GM12878 (cell line): Measurements from ENCODE around the gene SLC25A45. TPM values are rescaled to one million over a fixed set of nuclear protein-coding genes. Genes with fewer than 3 reads are reported as not detected.

Source experiments
- BCLAF1 ChIP-seq: fragments of 450-650 bp; IDR thresholded peaks from 2 replicates; pipeline ENCODE4 v1.6.1; 2017; ENCODE audit warnings: antibody characterized with exemption, mild to moderate bottlenecking, moderate library complexity
- BHLHE40 ChIP-seq, 2 experiments: fragments of 450-650 bp in 1 of 2; IDR thresholded peaks; 2 replicates each; pipeline ENCODE4 v1.6.1; 2011 to 2017; ENCODE audit warnings: low read depth in 2 of 2, borderline replicate concordance in 1 of 2, improper control_type of control experiment in 1 of 2, low read length in 1 of 2, mild to moderate bottlenecking in 1 of 2
- BRCA1 ChIP-seq: IDR thresholded peaks from 2 replicates; pipeline ENCODE4 v1.6.1; 2011; ENCODE audit warnings: low read depth, low read length, improper control_type of control experiment
- CHD4 ChIP-seq: fragments of 200-600 bp; sonication (generic); IDR thresholded peaks from 2 replicates; pipeline ENCODE4 v1.6.1; 2016; ENCODE audit warnings: mild to moderate bottlenecking
- FOXK2 ChIP-seq: fragments of 450-650 bp; IDR thresholded peaks from 2 replicates; pipeline ENCODE4 v1.6.1; 2017; ENCODE audit warnings: mild to moderate bottlenecking, moderate library complexity
- HSF1 ChIP-seq: fragments of 150-350 bp; IDR thresholded peaks from 2 replicates; pipeline ENCODE4 v1.6.1; 2014; ENCODE audit warnings: mild to moderate bottlenecking, low read depth, low read length
- MEF2A ChIP-seq: IDR thresholded peaks from 2 replicates; pipeline ENCODE4 v1.6.1; 2011; ENCODE audit warnings: low read depth, mild to moderate bottlenecking, low read length, moderate library complexity; ENCODE audit not compliant: insufficient read depth
- NR2C1 ChIP-seq: fragments of 450-650 bp; IDR thresholded peaks from 2 replicates; pipeline ENCODE4 v1.6.1; 2017; ENCODE audit warnings: antibody characterized with exemption, mild to moderate bottlenecking, moderate library complexity
- RCOR1 ChIP-seq: conservative IDR thresholded peaks from 2 replicates; pipeline ENCODE4 v1.6.1; 2012; ENCODE audit warnings: low read depth, low read length, improper control_type of control experiment
- RUNX3 ChIP-seq: IDR thresholded peaks from 2 replicates; pipeline ENCODE4 v1.6.1; 2012; ENCODE audit warnings: low read length, inconsistent platforms
- SMAD5 ChIP-seq: IDR thresholded peaks from 2 replicates; pipeline ENCODE4 v1.6.1; 2016; ENCODE audit warnings: antibody characterized with exemption, low read depth
- SREBF2 ChIP-seq: IDR thresholded peaks from 2 replicates; pipeline ENCODE4 v1.6.1; 2012; ENCODE audit warnings: mild to moderate bottlenecking, low read length
- SUPT20H ChIP-seq: IDR thresholded peaks from 2 replicates; pipeline ENCODE4 v1.6.1; 2011; ENCODE audit warnings: low read depth, mild to moderate bottlenecking, low read length, moderate library complexity, borderline replicate concordance; ENCODE audit not compliant: control insufficient read depth
- YY1 ChIP-seq: IDR thresholded peaks from 2 replicates; pipeline ENCODE4 v1.6.1; 2011; ENCODE audit warnings: low read depth, mild to moderate bottlenecking, low read length
- ZNF274 ChIP-seq: IDR thresholded peaks from one replicate; pipeline ENCODE4 v1.8.0; 2011; ENCODE audit not compliant: insufficient read length, insufficient read depth
- polyA plus RNA-seq, 11 experiments: library from polyadenylated mRNA; depleted of rRNA in 4 of 11; unstranded in 6 of 11; stranded (reverse) in 5 of 11; fragments of >200 nt; fragmentation: Nextera tagmentation in 4 of 11; fragmentation: Illumina TruSeq in 1 of 11; extraction: Ambion mirVana in 4 of 11; extraction: Trizol in 1 of 11; gene quantifications; 1 replicate in 1 of 11; 2 replicates in 10 of 11; pipeline versions ENCODE4 v1.2.1 to v1.2.3, GENCODE V29; 2011 to 2016; ENCODE audit warnings: inconsistent platforms in 2 of 11, missing spikeins in 2 of 11, low read depth in 1 of 11
- total RNA-seq, 4 experiments: library from RNA; depleted of rRNA in 3 of 4; stranded (reverse); fragments of >200 nt in 3 of 4; fragmentation: Illumina TruSeq in 1 of 4; extraction: Trizol in 1 of 4; gene quantifications; 2 replicates each; pipeline versions ENCODE4 v1.2.1 to v1.2.3, GENCODE V29; 2013 to 2021
- TF ChIP-seq, protein P1 (sequence below): IDR thresholded peaks from 2 replicates; pipeline ENCODE4 v1.6.1; 2012; ENCODE audit warnings: low read depth, low read length, improper control_type of control experiment
- TF ChIP-seq, protein P2 (sequence below): fragments of 150-350 bp; IDR thresholded peaks from 2 replicates; pipeline ENCODE4 v1.6.1; 2016; ENCODE audit warnings: low read depth, low read length
- TF ChIP-seq, protein P3 (sequence below): fragments of 450-650 bp; formaldehyde crosslinking; IDR thresholded peaks from 2 replicates; pipeline ENCODE4 v1.4.0; 2022; ENCODE audit warnings: mild to moderate bottlenecking, moderate library complexity

SLC25A45 gene
- total and polyA plus RNA-seq, 10 of the 15 experiments (the other 5 are each of a cell fraction or from before 2014, with no cell fraction given) = 4.1 to 35.2 (median 20.3) TPM

DNA sequence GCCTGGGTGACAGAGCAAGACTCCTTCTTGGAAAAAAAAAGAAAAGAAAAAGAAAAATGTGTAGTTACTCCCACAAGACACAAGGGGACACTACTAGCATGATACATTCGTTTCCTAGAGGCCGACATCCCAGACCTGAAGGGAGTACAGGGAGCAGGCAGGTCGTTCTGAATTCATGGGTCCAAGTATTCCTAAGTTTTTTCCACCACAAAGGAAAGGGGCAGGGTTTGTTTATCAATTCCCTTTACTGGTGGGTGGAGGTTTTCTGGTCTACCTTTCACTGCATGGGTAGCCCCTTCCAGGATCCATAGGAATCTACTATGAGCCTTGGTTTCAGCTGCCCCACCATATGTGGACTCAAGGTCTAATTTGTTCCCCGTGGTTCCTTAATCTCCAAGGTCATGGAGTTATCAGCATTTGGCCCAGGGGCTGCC, 16.1 kb downstream of the SLC25A45 start (continued):
- TF ChIP-seq, protein P1, sequence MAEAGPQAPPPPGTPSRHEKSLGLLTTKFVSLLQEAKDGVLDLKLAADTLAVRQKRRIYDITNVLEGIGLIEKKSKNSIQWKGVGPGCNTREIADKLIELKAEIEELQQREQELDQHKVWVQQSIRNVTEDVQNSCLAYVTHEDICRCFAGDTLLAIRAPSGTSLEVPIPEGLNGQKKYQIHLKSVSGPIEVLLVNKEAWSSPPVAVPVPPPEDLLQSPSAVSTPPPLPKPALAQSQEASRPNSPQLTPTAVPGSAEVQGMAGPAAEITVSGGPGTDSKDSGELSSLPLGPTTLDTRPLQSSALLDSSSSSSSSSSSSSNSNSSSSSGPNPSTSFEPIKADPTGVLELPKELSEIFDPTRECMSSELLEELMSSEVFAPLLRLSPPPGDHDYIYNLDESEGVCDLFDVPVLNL = no peak
- TF ChIP-seq NR2C1 (no peak), SREBF2 (no peak), FOXK2 (no peak), BRCA1 (no peak), HSF1 (no peak), MEF2A (no peak), BCLAF1 (no peak), BHLHE40 (IDR thresholded peaks at IDR 0.05; ENCODE audit: borderline replicate concordance in 1 of 2, low read depth in 2 of 2, low read length in 1 of 2) (0 out of 4 replicates have a peak, but pooled peaks of 1 of the 2 experiments have one; percentile 13), CHD4 (no peak), RCOR1 (no peak), RUNX3 (peak; percentile 56; the same call in 1 of the 2 replicates), YY1 (0 out of 2 replicates have a peak, but pooled peaks have one; percentile 51), SMAD5 (no peak), SUPT20H (no peak), ZNF274 (no peak)
- TF ChIP-seq, protein P2, sequence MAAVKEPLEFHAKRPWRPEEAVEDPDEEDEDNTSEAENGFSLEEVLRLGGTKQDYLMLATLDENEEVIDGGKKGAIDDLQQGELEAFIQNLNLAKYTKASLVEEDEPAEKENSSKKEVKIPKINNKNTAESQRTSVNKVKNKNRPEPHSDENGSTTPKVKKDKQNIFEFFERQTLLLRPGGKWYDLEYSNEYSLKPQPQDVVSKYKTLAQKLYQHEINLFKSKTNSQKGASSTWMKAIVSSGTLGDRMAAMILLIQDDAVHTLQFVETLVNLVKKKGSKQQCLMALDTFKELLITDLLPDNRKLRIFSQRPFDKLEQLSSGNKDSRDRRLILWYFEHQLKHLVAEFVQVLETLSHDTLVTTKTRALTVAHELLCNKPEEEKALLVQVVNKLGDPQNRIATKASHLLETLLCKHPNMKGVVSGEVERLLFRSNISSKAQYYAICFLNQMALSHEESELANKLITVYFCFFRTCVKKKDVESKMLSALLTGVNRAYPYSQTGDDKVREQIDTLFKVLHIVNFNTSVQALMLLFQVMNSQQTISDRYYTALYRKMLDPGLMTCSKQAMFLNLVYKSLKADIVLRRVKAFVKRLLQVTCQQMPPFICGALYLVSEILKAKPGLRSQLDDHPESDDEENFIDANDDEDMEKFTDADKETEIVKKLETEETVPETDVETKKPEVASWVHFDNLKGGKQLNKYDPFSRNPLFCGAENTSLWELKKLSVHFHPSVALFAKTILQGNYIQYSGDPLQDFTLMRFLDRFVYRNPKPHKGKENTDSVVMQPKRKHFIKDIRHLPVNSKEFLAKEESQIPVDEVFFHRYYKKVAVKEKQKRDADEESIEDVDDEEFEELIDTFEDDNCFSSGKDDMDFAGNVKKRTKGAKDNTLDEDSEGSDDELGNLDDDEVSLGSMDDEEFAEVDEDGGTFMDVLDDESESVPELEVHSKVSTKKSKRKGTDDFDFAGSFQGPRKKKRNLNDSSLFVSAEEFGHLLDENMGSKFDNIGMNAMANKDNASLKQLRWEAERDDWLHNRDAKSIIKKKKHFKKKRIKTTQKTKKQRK = no peak
- TF ChIP-seq, protein P3, sequence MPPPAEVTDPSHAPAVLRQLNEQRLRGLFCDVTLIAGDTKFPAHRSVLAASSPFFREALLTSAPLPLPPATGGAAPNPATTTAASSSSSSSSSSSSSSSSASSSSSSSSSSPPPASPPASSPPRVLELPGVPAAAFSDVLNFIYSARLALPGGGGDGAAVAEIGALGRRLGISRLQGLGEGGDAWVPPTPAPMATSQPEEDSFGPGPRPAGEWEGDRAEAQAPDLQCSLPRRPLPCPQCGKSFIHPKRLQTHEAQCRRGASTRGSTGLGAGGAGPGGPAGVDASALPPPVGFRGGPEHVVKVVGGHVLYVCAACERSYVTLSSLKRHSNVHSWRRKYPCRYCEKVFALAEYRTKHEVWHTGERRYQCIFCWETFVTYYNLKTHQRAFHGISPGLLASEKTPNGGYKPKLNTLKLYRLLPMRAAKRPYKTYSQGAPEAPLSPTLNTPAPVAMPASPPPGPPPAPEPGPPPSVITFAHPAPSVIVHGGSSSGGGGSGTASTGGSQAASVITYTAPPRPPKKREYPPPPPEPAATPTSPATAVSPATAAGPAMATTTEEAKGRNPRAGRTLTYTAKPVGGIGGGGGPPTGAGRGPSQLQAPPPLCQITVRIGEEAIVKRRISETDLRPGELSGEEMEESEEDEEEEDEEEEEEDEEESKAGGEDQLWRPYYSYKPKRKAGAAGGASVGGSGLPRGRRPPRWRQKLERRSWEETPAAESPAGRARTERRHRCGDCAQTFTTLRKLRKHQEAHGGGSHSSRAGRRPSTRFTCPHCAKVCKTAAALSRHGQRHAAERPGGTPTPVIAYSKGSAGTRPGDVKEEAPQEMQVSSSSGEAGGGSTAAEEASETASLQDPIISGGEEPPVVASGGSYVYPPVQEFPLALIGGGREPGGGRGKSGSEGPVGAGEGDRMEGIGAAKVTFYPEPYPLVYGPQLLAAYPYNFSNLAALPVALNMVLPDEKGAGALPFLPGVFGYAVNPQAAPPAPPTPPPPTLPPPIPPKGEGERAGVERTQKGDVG (CRISPR knock-in tag) = no peak
